Measurements from ENCODE around the gene CRACR2A. TPM values are rescaled to one million over a fixed set of nuclear protein-coding genes. Genes with fewer than 3 reads are reported as not detected.
A peak's percentile ranks its signal among the peaks of the same experiment; 100 is the strongest.

The CRACR2A gene
- polyA plus RNA-seq, 2 of the 4 experiments (the other 2 are of a cell fraction) = 1.1 to 3.8 TPM

DNA sequence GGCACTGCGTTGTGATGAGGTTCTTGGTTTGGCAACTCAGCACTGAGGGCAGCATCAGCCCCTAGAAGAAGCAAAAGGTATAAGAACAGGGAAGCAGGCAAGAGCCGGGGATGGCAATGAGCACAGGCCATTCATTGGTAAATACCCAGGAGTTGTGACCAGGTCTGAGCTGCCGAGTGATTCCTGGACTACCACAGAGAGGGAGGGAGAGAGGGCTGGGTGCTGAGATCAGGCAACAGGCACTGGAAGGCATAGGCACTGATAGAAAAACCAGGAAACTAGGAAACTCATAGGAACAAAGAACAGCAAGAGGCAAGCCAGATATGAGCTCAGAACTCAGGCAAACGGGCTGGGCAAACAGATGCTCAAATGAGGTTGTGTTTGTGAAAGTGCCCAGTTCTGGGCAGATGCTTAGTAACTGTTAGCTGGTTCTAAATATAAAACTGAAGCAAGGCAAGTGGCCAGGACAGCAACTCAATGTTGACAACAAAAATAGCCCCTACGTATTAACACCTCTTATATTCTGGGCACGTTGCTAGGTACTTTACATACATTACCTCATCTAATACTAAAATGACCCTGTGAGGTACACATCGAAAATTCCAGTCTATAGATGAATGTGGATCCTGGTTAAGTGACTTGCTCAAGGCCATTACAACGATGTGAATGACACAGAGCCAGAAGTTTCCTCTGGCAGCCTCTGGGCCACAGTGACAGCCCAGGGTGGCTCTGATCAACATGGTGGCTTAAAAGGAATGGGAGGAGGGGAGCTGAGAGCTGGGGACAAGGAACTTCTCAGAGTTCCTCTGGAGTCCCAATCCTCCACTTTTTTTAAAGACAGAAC, 140.8 kb downstream of the CRACR2A start:
- ATAC-seq = no peak
- WGBS (ENCODE audit: missing lambda C conversion rate) = 34% methylated on average over 8 of the region's 8 CpGs
- POLR2A ChIA-PET = no interaction called here

DNA sequence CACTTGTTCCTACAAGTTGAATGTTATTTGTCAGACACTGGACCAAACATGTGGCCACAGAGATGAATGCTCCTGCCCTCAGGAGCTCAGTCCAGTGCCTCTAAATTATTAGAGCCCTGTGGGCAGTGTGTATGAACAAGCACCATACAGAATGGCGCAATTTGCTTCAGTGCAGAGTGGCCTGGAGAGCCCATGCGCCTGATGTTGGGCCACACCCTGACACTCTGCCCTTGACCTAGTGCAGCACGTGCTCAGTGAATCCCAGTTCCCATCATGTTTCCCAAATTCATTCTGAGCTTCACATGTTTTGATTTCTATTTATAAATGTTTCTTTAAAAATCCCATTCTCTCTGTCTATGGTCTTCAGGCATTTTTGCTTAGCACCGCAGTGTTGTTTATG, 145.1 kb downstream of the CRACR2A start:
- POLR2A ChIA-PET = no interaction called here
- FAIRE-seq = no peak
- CTCF ChIA-PET = interaction anchor here (0.8 to 1.6 kb wide), 3 partner anchors 10 to 308 kb away, joined by 3 read pairs; no protein-coding TSS in a partner anchor

More for the DNA sequence above, 140.8 kb downstream of the CRACR2A start:
- no peak overlapping the region for H3K27ac ChIP-seq
- H3K4me2 ChIP-seq = no peak overlapping the region
- no peaks in the 10 kb centered on the region for H3K4me1 ChIP-seq
- FAIRE-seq = no peak
- CTCF ChIA-PET = interaction anchor here (1.0 kb wide), 1 partner anchor 11 kb away, joined by 3 read pairs; no protein-coding TSS in a partner anchor
- TF ChIP-seq, protein P1, sequence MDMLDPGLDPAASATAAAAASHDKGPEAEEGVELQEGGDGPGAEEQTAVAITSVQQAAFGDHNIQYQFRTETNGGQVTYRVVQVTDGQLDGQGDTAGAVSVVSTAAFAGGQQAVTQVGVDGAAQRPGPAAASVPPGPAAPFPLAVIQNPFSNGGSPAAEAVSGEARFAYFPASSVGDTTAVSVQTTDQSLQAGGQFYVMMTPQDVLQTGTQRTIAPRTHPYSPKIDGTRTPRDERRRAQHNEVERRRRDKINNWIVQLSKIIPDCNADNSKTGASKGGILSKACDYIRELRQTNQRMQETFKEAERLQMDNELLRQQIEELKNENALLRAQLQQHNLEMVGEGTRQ (IDR thresholded peaks at IDR 0.05) = no peak
- TF ChIP-seq, protein P2, sequence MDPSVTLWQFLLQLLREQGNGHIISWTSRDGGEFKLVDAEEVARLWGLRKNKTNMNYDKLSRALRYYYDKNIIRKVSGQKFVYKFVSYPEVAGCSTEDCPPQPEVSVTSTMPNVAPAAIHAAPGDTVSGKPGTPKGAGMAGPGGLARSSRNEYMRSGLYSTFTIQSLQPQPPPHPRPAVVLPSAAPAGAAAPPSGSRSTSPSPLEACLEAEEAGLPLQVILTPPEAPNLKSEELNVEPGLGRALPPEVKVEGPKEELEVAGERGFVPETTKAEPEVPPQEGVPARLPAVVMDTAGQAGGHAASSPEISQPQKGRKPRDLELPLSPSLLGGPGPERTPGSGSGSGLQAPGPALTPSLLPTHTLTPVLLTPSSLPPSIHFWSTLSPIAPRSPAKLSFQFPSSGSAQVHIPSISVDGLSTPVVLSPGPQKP (IDR thresholded peaks at IDR 0.05; ENCODE audit: low read depth, low read length) = no peak
- H3K4me3 ChIP-seq = no peak overlapping the region
- DNase-seq (ENCODE audit: low read depth in 1 of 2, low spot score in 1 of 2) = no peak
- H3K9me3 ChIP-seq = no peaks in the 10 kb centered on the region

DNA sequence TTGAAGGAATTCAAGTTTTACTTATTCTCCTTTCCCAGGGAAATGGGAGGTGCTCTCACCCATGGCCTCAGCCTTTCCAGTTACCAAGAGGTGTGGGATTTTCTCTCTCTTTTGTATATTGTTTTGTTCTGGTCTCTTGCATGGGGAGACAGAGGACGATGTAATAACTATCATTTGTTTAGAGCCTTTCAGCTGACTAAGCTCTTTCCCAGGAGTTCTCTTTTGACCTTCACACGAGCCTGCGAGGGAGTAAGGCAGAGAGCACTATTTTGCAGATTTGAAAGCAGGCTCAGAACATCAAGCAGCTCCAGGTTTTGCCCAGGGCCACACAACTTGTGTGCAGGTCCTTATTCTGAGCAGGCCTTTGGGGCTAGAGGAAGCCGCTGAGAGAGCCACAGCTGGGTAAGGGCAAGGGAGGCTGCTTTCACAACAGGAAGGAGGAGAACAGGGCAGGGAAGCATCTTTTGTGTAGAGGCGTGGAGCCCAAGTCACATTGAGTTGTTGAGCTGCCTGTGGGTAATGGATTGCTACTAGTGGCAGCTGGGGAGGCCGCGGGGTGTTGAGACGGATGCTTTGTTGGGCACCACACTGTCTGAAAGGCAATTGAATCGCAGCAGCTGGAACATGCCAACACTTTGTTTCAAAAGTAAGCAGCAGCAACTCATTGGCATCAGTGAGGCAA, 145.7 kb downstream of the CRACR2A start:
- Histone ChIP-seq H3K27ac (no peak overlapping the region), H3K4me1 (no peaks in the 10 kb centered on the region), H3K9me3 (no peaks in the 10 kb centered on the region), H3K4me2 (no peak overlapping the region), H3K4me3 (no peak overlapping the region)
- 44% methylated on average over 9 of the region's 9 CpGs for WGBS (ENCODE audit: missing lambda C conversion rate)
- no peak for FAIRE-seq
- no peak for ATAC-seq
- TF ChIP-seq SMC3 (IDR thresholded peaks at IDR 0.05) = no peak
- peak; percentile 60 for TF ChIP-seq MAFK (IDR thresholded peaks at IDR 0.05; ENCODE audit: partially characterized antibody)
- POLR2A ChIA-PET = no interaction called here
- no peak for DNase-seq (ENCODE audit: low read depth in 1 of 2, low spot score in 1 of 2)
- CTCF ChIA-PET = interaction anchor here (1.5 to 2.1 kb wide), 3 partner anchors 10 to 307 kb away, joined by 3 to 8 read pairs (median 3); no protein-coding TSS in a partner anchor

More for the DNA sequence above, 145.1 kb downstream of the CRACR2A start:
- Histone ChIP-seq H3K27ac (no peak overlapping the region), H3K4me2 (no peak overlapping the region), H3K9me3 (no peaks in the 10 kb centered on the region), H3K4me3 (no peak overlapping the region), H3K4me1 (no peaks in the 10 kb centered on the region)
- DNase-seq (ENCODE audit: low read depth in 1 of 2, low spot score in 1 of 2) (no peak), ATAC-seq (no peak)
- TF ChIP-seq, protein P3, sequence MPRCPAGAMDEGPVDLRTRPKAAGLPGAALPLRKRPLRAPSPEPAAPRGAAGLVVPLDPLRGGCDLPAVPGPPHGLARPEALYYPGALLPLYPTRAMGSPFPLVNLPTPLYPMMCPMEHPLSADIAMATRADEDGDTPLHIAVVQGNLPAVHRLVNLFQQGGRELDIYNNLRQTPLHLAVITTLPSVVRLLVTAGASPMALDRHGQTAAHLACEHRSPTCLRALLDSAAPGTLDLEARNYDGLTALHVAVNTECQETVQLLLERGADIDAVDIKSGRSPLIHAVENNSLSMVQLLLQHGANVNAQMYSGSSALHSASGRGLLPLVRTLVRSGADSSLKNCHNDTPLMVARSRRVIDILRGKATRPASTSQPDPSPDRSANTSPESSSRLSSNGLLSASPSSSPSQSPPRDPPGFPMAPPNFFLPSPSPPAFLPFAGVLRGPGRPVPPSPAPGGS (IDR thresholded peaks at IDR 0.05) = no peak
- TF ChIP-seq, protein P4, sequence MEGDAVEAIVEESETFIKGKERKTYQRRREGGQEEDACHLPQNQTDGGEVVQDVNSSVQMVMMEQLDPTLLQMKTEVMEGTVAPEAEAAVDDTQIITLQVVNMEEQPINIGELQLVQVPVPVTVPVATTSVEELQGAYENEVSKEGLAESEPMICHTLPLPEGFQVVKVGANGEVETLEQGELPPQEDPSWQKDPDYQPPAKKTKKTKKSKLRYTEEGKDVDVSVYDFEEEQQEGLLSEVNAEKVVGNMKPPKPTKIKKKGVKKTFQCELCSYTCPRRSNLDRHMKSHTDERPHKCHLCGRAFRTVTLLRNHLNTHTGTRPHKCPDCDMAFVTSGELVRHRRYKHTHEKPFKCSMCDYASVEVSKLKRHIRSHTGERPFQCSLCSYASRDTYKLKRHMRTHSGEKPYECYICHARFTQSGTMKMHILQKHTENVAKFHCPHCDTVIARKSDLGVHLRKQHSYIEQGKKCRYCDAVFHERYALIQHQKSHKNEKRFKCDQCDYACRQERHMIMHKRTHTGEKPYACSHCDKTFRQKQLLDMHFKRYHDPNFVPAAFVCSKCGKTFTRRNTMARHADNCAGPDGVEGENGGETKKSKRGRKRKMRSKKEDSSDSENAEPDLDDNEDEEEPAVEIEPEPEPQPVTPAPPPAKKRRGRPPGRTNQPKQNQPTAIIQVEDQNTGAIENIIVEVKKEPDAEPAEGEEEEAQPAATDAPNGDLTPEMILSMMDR (IDR thresholded peaks at IDR 0.05) = no peak
- TF ChIP-seq CHD2 (IDR thresholded peaks at IDR 0.05; ENCODE audit: low read length, partially characterized antibody) = no peak
- no peak for TF ChIP-seq ZSCAN20 (CRISPR knock-in tag; IDR thresholded peaks at IDR 0.05)
- no peak for TF ChIP-seq BHLHE40 (IDR thresholded peaks at IDR 0.05; ENCODE audit: low read depth, low read length)
- TF ChIP-seq CEBPB (IDR thresholded peaks at IDR 0.05) = no peak
- TF ChIP-seq, protein P5, sequence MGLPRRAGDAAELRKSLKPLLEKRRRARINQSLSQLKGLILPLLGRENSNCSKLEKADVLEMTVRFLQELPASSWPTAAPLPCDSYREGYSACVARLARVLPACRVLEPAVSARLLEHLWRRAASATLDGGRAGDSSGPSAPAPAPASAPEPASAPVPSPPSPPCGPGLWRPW (IDR thresholded peaks at IDR 0.05) = no peak
- TF ChIP-seq TP53 (CRISPR knock-in tag; IDR thresholded peaks at IDR 0.05) = no peak
- no peak for TF ChIP-seq RNF2 (IDR thresholded peaks at IDR 0.05; ENCODE audit: borderline replicate concordance, low read depth)
- WGBS (ENCODE audit: missing lambda C conversion rate) = 56% methylated on average over 4 of the region's 4 CpGs

Data from A549 (cell line).